GM21717 (cell line): ENCODE results near the gene ARL6.
A peak's percentile ranks its signal among the peaks of the same experiment; 100 is the strongest.

ENCODE experiments used
- ATAC-seq: cut with Tn5 transposase; IDR thresholded peaks from one replicate; pipeline ENCODE4 v1.9.1; 2021; ENCODE audit warnings: mild to moderate bottlenecking, moderate library complexity; ENCODE audit not compliant: unreplicated experiment

ARL6 gene, protein sequence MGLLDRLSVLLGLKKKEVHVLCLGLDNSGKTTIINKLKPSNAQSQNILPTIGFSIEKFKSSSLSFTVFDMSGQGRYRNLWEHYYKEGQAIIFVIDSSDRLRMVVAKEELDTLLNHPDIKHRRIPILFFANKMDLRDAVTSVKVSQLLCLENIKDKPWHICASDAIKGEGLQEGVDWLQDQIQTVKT

GRCh38 chr3:97764407-97765238 lies at the start of gene ARL6:
ARL6 (plus strand) TSS chr3:97764758; CDS start chr3:97768108, 3,350 bp downstream.
- ATAC-seq, result peak; percentile 98

DNA sequence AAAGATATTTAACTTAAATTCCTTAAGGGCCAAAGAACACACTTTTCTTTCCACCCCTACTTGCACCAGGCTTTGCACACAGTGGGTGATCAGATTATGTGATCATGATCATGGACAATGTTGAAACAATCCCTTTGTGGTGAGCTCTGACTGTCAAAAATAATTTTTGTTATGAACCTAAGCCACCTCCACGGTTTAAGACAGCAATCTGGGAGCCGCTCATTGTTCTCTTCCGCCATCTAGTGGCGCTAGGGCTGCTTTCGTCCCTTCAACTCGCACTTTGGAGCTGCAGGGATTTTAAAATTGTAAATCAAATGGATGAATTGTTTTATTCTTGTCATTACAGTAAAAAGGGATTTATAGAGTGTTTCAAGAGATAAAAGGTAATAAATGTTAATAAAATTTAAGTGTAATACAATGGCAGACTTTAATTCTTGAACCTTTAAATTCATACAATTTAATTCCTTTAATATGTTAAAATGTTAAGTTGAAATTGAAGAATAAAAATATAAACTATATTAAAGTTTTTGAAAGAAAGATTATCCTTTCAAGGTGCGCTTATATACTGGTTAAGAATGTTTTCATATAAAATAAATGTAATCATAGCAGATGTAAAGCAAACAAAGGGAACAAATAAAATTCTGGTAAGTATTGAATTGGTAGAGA lies 45.3 kb upstream of the ARL6 start:
- peak; percentile 88 for ATAC-seq

DNA sequence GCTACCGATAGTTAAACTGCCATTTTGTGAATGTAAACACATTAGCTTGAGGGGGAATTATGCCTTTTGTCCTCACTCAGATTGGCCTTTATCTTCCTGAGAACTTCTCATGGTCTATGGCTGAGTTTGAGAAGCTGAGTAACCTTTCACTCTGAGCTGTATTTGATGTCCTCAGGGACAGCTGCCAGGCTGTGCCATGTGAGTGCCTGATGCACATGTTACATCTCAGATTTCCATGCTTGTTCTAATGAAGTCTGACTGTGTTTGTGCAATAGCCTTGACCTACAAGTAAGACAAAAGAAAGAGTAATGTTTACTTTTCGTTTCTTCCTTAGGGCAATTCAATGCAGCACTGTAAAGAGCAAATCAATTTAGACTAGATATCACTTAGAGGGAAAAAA lies 44.1 kb upstream of the ARL6 start:
- ATAC-seq, result no peak

DNA sequence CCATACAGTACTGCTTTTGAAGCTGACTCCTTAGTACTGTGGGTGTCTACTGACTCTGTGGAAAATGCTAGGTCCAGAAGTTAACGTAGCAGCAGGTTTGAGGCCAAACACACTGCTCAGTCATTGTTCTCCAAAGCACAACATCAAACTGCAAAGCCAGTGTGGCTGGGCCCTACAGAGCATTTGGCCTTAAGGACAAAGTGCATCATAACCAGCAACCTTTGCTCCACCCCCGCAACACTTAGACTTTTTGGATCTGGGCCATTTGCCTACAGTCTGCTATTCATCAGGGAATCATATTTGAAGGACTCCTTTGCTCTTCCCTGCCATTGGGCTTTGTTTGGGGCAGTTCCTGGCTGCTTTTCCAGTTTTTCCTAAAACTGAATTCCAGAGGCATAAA lies 43.1 kb upstream of the ARL6 start:
- ATAC-seq, result no peak

- ATAC-seq, result no peak
Measured at GRCh38 chr3:97736928-97737327, 27.6 kb upstream of the ARL6 start.

- ATAC-seq, result no peak
Measured at GRCh38 chr3:97738761-97739160, 25.8 kb upstream of the ARL6 start.

GRCh38 chr3:97742036-97742435 lies 22.5 kb upstream of the ARL6 start:
- no peak for ATAC-seq

DNA sequence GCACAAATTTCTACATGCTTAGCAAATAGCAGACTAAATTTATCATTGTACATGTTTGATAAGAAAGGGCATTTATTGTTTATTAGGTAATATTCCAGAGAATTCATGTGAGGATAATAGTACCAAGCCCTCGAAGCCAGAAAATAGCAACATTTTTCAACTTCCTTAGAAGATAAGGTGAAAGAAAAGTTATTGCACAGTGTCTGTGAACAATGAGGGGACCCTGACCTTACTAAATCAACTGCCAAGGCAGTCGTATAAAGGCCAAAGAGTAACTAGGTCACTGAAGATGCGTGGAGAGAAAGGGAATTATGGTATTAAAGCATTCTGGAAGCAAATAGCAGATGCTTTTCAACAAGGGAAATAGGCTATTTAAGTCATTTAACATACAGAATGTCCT lies 20.3 kb upstream of the ARL6 start:
- ATAC-seq, result no peak

GRCh38 chr3:97763586-97764406 lies 762 bp upstream of the ARL6 start:
- no peak for ATAC-seq

GRCh38 chr3:97765336-97765735 lies 778 bp downstream of the ARL6 start:
- ATAC-seq, result no peak

- no peak for ATAC-seq
Measured at GRCh38 chr3:97772926-97773325, 8.4 kb downstream of the ARL6 start.

DNA sequence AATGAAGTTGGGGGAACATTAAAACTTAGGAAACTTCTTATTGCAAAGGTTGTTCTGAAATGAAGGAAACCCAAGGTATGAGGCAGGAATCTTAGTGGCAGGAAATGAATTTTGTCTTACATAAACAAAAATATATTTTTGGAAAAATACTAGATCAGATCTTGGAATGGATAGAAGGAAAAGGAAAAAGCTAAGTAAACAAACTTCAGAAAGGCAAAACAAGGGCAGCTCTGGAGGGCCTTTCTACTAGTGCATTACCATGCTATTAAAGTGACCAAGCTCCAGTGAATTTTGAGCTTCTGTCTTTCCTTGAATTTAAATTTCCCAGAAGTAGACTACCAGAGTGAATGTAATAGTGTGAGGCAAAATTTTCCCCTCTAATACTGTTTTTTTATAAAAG lies 13.6 kb downstream of the ARL6 start:
- ATAC-seq, result no peak

GRCh38 chr3:97793420-97794019 lies 29.0 kb downstream of the ARL6 start:
- peak; percentile 70 for ATAC-seq

DNA sequence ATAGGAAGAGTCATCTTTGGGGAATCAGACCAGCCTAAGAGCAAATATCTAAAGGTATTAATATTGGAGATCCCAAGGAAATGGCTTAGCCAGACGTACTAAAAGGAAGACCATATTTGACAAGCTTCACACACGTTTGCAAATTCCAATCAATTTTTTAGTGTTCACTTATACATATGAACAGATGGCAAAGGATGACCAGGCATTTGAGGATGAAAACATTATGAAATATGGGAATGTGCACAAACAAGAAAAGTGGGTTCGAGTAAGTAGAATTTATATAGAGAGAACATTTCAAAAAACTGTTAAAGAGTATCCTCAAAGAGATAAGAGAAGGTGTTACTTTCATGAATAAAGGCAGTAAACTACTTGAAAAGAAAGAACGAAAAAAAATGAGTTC lies 31.4 kb downstream of the ARL6 start:
- ATAC-seq, result no peak

GRCh38 chr3:97804471-97804870 lies 39.9 kb downstream of the ARL6 start:
- no peak for ATAC-seq

- ATAC-seq, result no peak
Measured at GRCh38 chr3:97810779-97811390, 46.3 kb downstream of the ARL6 start.

DNA sequence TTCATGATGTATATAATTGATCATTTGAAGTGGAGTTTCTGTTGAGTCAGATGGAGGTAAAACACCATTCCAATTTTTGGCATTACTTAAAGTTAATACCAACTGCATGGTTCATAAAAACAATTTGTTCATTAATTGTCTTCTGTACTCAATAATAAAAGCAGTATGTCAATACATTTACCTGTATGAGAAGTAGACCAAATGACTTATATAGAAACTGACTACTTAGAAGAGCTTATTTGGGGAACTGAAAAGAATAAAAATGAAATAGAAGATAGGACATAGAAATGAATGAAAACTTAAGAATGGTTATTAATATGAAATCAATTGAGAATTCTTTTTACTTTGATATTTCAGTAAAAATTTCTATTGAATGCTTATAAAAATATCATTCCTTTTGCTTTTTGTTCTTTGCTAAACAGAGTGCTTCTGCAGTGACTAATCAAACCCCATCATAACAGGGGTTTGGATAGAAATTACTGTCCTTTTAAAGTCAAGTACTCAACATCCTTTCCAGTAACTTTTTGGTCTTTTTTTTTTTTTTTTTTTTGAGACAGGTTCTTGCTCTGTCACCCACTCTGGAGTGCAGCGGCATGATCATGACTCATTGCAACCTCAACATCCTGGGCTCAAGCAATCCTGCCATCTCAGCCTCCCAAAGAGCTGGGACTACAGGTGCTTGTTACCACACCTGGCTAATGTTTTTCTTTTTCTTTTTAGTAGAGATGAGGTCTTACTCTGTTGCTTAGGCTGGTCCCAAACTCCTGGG lies 50.8 kb downstream of the ARL6 start:
- ATAC-seq, result no peak

DNA sequence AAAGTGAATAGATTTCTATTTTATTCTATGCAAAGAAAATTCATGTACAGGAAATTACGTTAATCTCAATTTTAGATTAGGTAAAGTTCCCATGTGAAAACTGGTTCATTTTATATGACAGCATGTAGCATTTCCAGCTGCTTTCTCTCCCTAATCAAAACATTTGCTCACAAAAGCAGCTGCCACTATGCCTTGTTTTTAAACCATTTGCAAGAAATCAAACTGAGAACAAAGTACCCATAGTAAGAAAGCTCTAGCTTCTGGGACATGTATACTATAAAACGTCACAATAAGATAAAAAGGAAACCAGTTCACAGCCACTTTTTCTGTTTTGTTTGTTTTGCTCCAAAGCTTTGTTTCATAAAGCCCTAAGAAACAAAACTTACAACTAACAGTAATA lies 52.3 kb downstream of the ARL6 start:
- ATAC-seq, result no peak

- ATAC-seq, result no peak
Measured at GRCh38 chr3:97817965-97818364, 53.4 kb downstream of the ARL6 start.

GRCh38 chr3:97820780-97821179 lies 56.2 kb downstream of the ARL6 start:
- no peak for ATAC-seq
